Erythroblast (primary cell): ENCODE data around the gene GIMAP7.

Experiments used
- GATA1 ChIP-seq: IDR thresholded peaks from 2 replicates; pipeline ENCODE4 v1.6.1; 2011; ENCODE audit warnings: low read depth, mild to moderate bottlenecking, control low read depth, low read length, moderate library complexity
- POLR2A ChIP-seq: IDR thresholded peaks from 2 replicates; pipeline ENCODE4 v1.6.1; 2011; ENCODE audit warnings: mild to moderate bottlenecking, low read length

DNA sequence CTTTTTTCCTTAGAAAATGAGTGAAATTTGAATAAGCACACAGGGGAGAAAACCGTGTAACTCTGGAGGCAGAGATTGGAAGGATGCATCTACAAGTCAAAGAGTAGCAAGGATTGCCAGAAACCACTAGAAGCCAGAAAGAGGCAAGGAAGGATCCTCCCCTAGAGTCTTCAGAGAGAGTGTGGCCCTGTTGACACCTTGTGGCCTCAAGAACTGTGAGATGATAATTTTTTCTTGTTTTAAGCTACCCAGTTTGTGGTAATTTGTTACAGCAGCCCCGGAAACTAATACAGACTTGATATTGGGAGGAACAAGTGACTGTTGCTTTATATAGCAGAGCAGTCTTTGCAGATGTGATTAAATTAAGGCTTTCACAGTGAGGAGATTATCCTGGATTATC, 3.6 kb upstream of the GIMAP7 start:
- TF ChIP-seq POLR2A (no peak), GATA1 (no peak)
